Smooth muscle cell (in vitro differentiated cells): Measurements from ENCODE around the gene FAM210A. TPM values are rescaled to one million over a fixed set of nuclear protein-coding genes. Genes with fewer than 3 reads are reported as not detected.

ENCODE experiments used
- DNase-seq: peaks from one replicate; lab custom pipeline; 2025; ENCODE audit not compliant: unreplicated experiment; lab: John Stamatoyannopoulos, UW
- H2AFZ ChIP-seq: fragments of 200-600 bp; sonication (generic); 2 replicates; pipeline ENCODE4 v1.6.0; 2016; ENCODE audit warnings: antibody characterized with exemption, low read depth, mild to moderate bottlenecking
- H3F3A ChIP-seq: fragments of 200-600 bp; sonication (generic); 2 replicates; pipeline ENCODE4 v1.6.0; 2017; ENCODE audit warnings: antibody characterized with exemption, low read depth
- H3K27ac ChIP-seq: fragments of 200-600 bp; sonication (generic); 2 replicates; pipeline ENCODE4 v1.5.1; 2016; ENCODE audit warnings: low read depth, mild to moderate bottlenecking
- H3K27me3 ChIP-seq: fragments of 200-600 bp; sonication (generic); 2 replicates; pipeline ENCODE4 v1.6.1; 2016; ENCODE audit warnings: low read depth, mild to moderate bottlenecking
- H3K36me3 ChIP-seq: fragments of 200-600 bp; sonication (generic); 2 replicates; pipeline ENCODE4 v1.5.1; 2016; ENCODE audit warnings: low read depth
- H3K4me1 ChIP-seq: fragments of 200-600 bp; sonication (generic); 2 replicates; pipeline ENCODE4 v1.5.1; 2016; ENCODE audit warnings: low read depth
- H3K4me2 ChIP-seq: fragments of 200-600 bp; sonication (generic); 2 replicates; pipeline ENCODE4 v1.6.0; 2016; ENCODE audit warnings: mild to moderate bottlenecking
- H3K4me3 ChIP-seq: fragments of 200-600 bp; sonication (generic); 2 replicates; pipeline ENCODE4 v1.5.1; 2016; ENCODE audit warnings: mild to moderate bottlenecking
- H3K79me2 ChIP-seq: fragments of 200-600 bp; sonication (generic); 2 replicates; pipeline ENCODE4 v1.6.0; 2016; ENCODE audit warnings: low read depth, mild to moderate bottlenecking
- H3K9ac ChIP-seq: fragments of 200-600 bp; sonication (generic); 2 replicates; pipeline ENCODE4 v1.6.0; 2016; ENCODE audit warnings: low read depth
- H3K9me3 ChIP-seq: fragments of 200-600 bp; sonication (generic); replicated peaks from 2 replicates; pipeline ENCODE4 v1.5.1; 2016; ENCODE audit warnings: low read depth
- H4K20me1 ChIP-seq: fragments of 200-600 bp; sonication (generic); 2 replicates; pipeline ENCODE4 v1.6.0; 2016; ENCODE audit warnings: low read depth
- CTCF ChIP-seq: fragments of 200-600 bp; sonication (generic); IDR thresholded peaks from 2 replicates; pipeline ENCODE4 v1.5.1; 2017; ENCODE audit warnings: borderline replicate concordance, mild to moderate bottlenecking, antibody characterized with exemption; ENCODE audit not compliant: insufficient read depth, poor library complexity, severe bottlenecking
- WGBS: methylation state at CpG from one replicate; pipeline ENCODE4 v1.1.7; 2016; ENCODE audit warnings: low lambda C conversion rate; 5-methylcytosine and 5-hydroxymethylcytosine counted together
- polyA plus RNA-seq: library from polyadenylated mRNA; unstranded; fragments of >200 nt; fragmentation: Nextera tagmentation; extraction: Ambion mirVana; gene quantifications from 2 replicates; pipeline ENCODE4 v1.2.1, GENCODE V29; 2016
- total RNA-seq: library from RNA; depleted of rRNA; stranded (reverse); fragments of >200 nt; gene quantifications from 2 replicates; pipeline ENCODE4 v1.2.3, GENCODE V29; 2014

The FAM210A gene
- total and polyA plus RNA-seq, 2 experiments from 2014 or later = 16.0 to 16.6 TPM

- Histone ChIP-seq H2AFZ (no peak overlapping the region), H3K4me2 (no peak overlapping the region), H4K20me1 (no peaks in the 10 kb centered on the region), H3K9me3 (no peaks in the 10 kb centered on the region), H3K4me1 (no peaks in the 10 kb centered on the region), H3K9ac (no peak overlapping the region), H3K4me3 (no peak overlapping the region), H3K36me3 (no peaks in the 10 kb centered on the region), H3F3A (no peaks in the 10 kb centered on the region), H3K79me2 (no peaks in the 10 kb centered on the region), H3K27me3 (no peaks in the 10 kb centered on the region), H3K27ac (no peak overlapping the region)
- 75% methylated on average over 5 of the region's 5 CpGs for WGBS
- no peak for TF ChIP-seq CTCF
- no peak for DNase-seq
Measured at GRCh38 chr18:13660510-13660909, 65.8 kb downstream of the FAM210A start.

GRCh38 chr18:13658436-13659204 is 67.7 kb downstream of the FAM210A start:
- Histone ChIP-seq H3K4me1 (no peaks in the 10 kb centered on the region), H3K36me3 (no peaks in the 10 kb centered on the region)
- TF ChIP-seq CTCF = no peak

GRCh38 chr18:13657974-13658373 is 68.4 kb downstream of the FAM210A start:
- no peak overlapping the region for H3K9ac ChIP-seq
- 77% methylated on average over 7 of the region's 7 CpGs for WGBS
- H3K27me3 ChIP-seq = no peaks in the 10 kb centered on the region
- H3K4me2 ChIP-seq = no peak overlapping the region
- H3K36me3 ChIP-seq = no peaks in the 10 kb centered on the region
- no peaks in the 10 kb centered on the region for H3F3A ChIP-seq
- DNase-seq = no peak
- H3K4me1 ChIP-seq = no peaks in the 10 kb centered on the region
- no peaks in the 10 kb centered on the region for H3K9me3 ChIP-seq
- H2AFZ ChIP-seq = no peak overlapping the region
- no peak for TF ChIP-seq CTCF
- no peak overlapping the region for H3K27ac ChIP-seq
- H4K20me1 ChIP-seq = no peaks in the 10 kb centered on the region
- H3K4me3 ChIP-seq = no peak overlapping the region
- H3K79me2 ChIP-seq = no peaks in the 10 kb centered on the region

More at GRCh38 chr18:13658436-13659204, 67.7 kb downstream of the FAM210A start:
- H3K79me2 ChIP-seq = no peaks in the 10 kb centered on the region
- no peak overlapping the region for H3K4me2 ChIP-seq
- DNase-seq = no peak
- H3K27me3 ChIP-seq = no peaks in the 10 kb centered on the region
- no peak overlapping the region for H3K9ac ChIP-seq
- H2AFZ ChIP-seq = no peak overlapping the region
- WGBS = 98% methylated on average over 8 of the region's 8 CpGs
- H3F3A ChIP-seq = no peaks in the 10 kb centered on the region
- no peak overlapping the region for H3K27ac ChIP-seq
- no peaks in the 10 kb centered on the region for H4K20me1 ChIP-seq
- no peaks in the 10 kb centered on the region for H3K9me3 ChIP-seq
- no peak overlapping the region for H3K4me3 ChIP-seq

GRCh38 chr18:13653746-13654433 is 72.5 kb downstream of the FAM210A start:
- no peak for TF ChIP-seq CTCF
- H4K20me1 ChIP-seq = no peaks in the 10 kb centered on the region
- no peak overlapping the region for H2AFZ ChIP-seq
- H3K9ac ChIP-seq = no peak overlapping the region
- no peak overlapping the region for H3K4me3 ChIP-seq
- H3K9me3 ChIP-seq = no peaks in the 10 kb centered on the region
- WGBS = 75% methylated on average over 13 of the region's 13 CpGs
- no peak for DNase-seq
- no peak overlapping the region for H3K4me2 ChIP-seq
- no peaks in the 10 kb centered on the region for H3K79me2 ChIP-seq
- no peaks in the 10 kb centered on the region for H3K36me3 ChIP-seq
- H3K4me1 ChIP-seq = no peaks in the 10 kb centered on the region
- H3K27ac ChIP-seq = no peak overlapping the region
- H3F3A ChIP-seq = no peaks in the 10 kb centered on the region
- no peaks in the 10 kb centered on the region for H3K27me3 ChIP-seq
